Endothelial cell of umbilical vein (primary cell): ENCODE data around the gene DHDH. TPM values are rescaled to one million over a fixed set of nuclear protein-coding genes. Genes with fewer than 3 reads are reported as not detected.

Experiments
- BruUV-seq: library from RNA; stranded (reverse); fragments of 400-500 nt; replicated peaks from 2 replicates; lab custom pipeline; 2021; lab: Mats Ljungman, UMichigan
- CTCF ChIA-PET: fragments of 300-600, 350-600 bp; sonication (Branson Sonifier 250); formaldehyde crosslinking; loops from one replicate; lab custom pipeline; 2021; ENCODE audit warnings: antibody characterized with exemption, inconsistent platforms; lab: Charles Lee
- POLR2A ChIA-PET: fragments of 300-600, 350-600 bp; sonication (Branson Sonifier 250); formaldehyde crosslinking; loops from one replicate; lab custom pipeline; 2021; ENCODE audit warnings: antibody characterized with exemption, inconsistent platforms; lab: Charles Lee
- DNase-seq: peaks from one replicate; pipeline ENCODE4 v3.0.0-alpha.2; 2011; ENCODE audit warnings: low read depth, low spot score
- FAIRE-seq: peaks from 2 replicates; lab custom pipeline; 2011; peaks lifted over from hg19 to GRCh38; lab: Jason Lieb, UNC
- H2AFZ ChIP-seq: 2 replicates; pipeline ENCODE4 v1.6.0; 2012; ENCODE audit warnings: low read depth, low read length, control low read depth, inconsistent platforms
- H3K27ac ChIP-seq: 2 replicates; pipeline ENCODE4 v1.5.1; 2011; ENCODE audit warnings: low read depth, mild to moderate bottlenecking, control low read depth, low read length, moderate library complexity; ENCODE audit not compliant: insufficient read depth
- H3K27me3 ChIP-seq, 2 experiments: 2 replicates each; pipeline versions ENCODE4 v1.6.0 to v1.6.1; 2011; ENCODE audit warnings: low read length in 2 of 2, mixed read lengths in 1 of 2; ENCODE audit not compliant: control insufficient read depth in 2 of 2, insufficient read depth in 2 of 2
- H3K36me3 ChIP-seq, 2 experiments: 2 replicates in 1 of 2; 3 replicates in 1 of 2; pipeline ENCODE4 v1.5.1; 2011; ENCODE audit warnings: low read length in 2 of 2, mild to moderate bottlenecking in 1 of 2, moderate library complexity in 1 of 2; ENCODE audit not compliant: control insufficient read depth in 2 of 2, insufficient read depth in 2 of 2; ENCODE audit errors: extremely low read depth in 1 of 2
- H3K4me1 ChIP-seq: 3 replicates; pipeline ENCODE4 v1.5.1; 2011; ENCODE audit warnings: mild to moderate bottlenecking, low read length; ENCODE audit not compliant: control insufficient read depth, insufficient read depth; ENCODE audit errors: extremely low read depth
- H3K4me2 ChIP-seq: 2 replicates; pipeline ENCODE4 v1.6.1; 2011; ENCODE audit warnings: low read length, control low read depth, mixed read lengths; ENCODE audit not compliant: insufficient read depth
- H3K4me3 ChIP-seq, 3 experiments: fragments of 200-600 bp in 1 of 3; sonication (generic), shearing (Covaris generic) in 1 of 3; replicated peaks in 1 of 3; 2 replicates each; pipeline ENCODE4 v1.5.1; 2011 to 2016; ENCODE audit warnings: control low read depth in 3 of 3, low read length in 3 of 3, mild to moderate bottlenecking in 2 of 3, inconsistent platforms in 1 of 3, low read depth in 1 of 3, moderate library complexity in 1 of 3; ENCODE audit not compliant: insufficient read depth in 1 of 3
- H3K79me2 ChIP-seq: 2 replicates; pipeline ENCODE4 v1.6.0; 2012; ENCODE audit warnings: low read length, inconsistent platforms; ENCODE audit not compliant: control insufficient read depth, insufficient read depth
- H3K9ac ChIP-seq: replicated peaks from 2 replicates; pipeline ENCODE3; 2011; ENCODE audit warnings: low read length, control low read depth; ENCODE audit not compliant: insufficient read depth; ENCODE audit errors: extremely low read depth
- H3K9me1 ChIP-seq: replicated peaks from 3 replicates; pipeline ENCODE4 v1.6.0; 2011; ENCODE audit warnings: mild to moderate bottlenecking, low read length; ENCODE audit not compliant: control insufficient read depth, insufficient read depth; ENCODE audit errors: extremely low read depth
- H3K9me3 ChIP-seq: replicated peaks from 2 replicates; pipeline ENCODE4 v1.5.1; 2012; ENCODE audit warnings: low read length, inconsistent platforms; ENCODE audit not compliant: control insufficient read depth, insufficient read depth
- H4K20me1 ChIP-seq: replicated peaks from 2 replicates; pipeline ENCODE3; 2011; ENCODE audit warnings: mild to moderate bottlenecking, low read length; ENCODE audit not compliant: control insufficient read depth, insufficient read depth; ENCODE audit errors: extremely low read depth
- CTCF ChIP-seq, 2 donors: IDR thresholded peaks; 1 replicate in 1 of 2; 2 replicates in 1 of 2; pipeline ENCODE4 v1.5.1; 2011; ENCODE audit warnings: low read length in 2 of 2, mild to moderate bottlenecking in 2 of 2, moderate library complexity in 2 of 2, control low read depth in 1 of 2, inconsistent platforms in 1 of 2, low read depth in 1 of 2; ENCODE audit not compliant: insufficient read depth in 1 of 2; ENCODE audit errors: extremely low read depth in 1 of 2
- EZH2 ChIP-seq: IDR thresholded peaks from 2 replicates; pipeline ENCODE4 v1.6.1; 2012; ENCODE audit warnings: borderline replicate concordance, low read depth, mild to moderate bottlenecking, moderate library complexity, low read length, inconsistent platforms; ENCODE audit not compliant: severe bottlenecking
- FOS ChIP-seq: IDR thresholded peaks from 2 replicates; pipeline ENCODE4 v1.6.1; 2011; ENCODE audit warnings: mild to moderate bottlenecking, low read length, moderate library complexity, borderline replicate concordance; ENCODE audit not compliant: insufficient read depth
- GATA2 ChIP-seq: IDR thresholded peaks from 2 replicates; pipeline ENCODE4 v1.7.0; 2011; ENCODE audit warnings: low read depth, mild to moderate bottlenecking, moderate library complexity, mixed read lengths, low read length; ENCODE audit not compliant: insufficient read length, insufficient read depth
- JUN ChIP-seq: IDR thresholded peaks from 2 replicates; pipeline ENCODE4 v1.6.1; 2011; ENCODE audit warnings: borderline replicate concordance, low read depth; ENCODE audit not compliant: insufficient read length, insufficient read depth
- MAX ChIP-seq: IDR thresholded peaks from 2 replicates; pipeline ENCODE4 v1.6.1; 2011; ENCODE audit not compliant: insufficient read depth, insufficient read length
- MYC ChIP-seq: IDR thresholded peaks from one replicate; pipeline ENCODE4 v1.6.1; 2011; ENCODE audit warnings: mild to moderate bottlenecking, low read depth, low read length
- POLR2A ChIP-seq: IDR thresholded peaks from 2 replicates; pipeline ENCODE4 v1.6.1; 2012; ENCODE audit warnings: low read depth, mild to moderate bottlenecking, control low read depth, low read length
- POLR2AphosphoS5 ChIP-seq: IDR thresholded peaks from 2 replicates; pipeline ENCODE4 v1.6.1; 2012; ENCODE audit warnings: low read depth, mild to moderate bottlenecking, control low read depth, low read length, moderate library complexity; ENCODE audit not compliant: insufficient read depth
- dilution Hi-C: fragments of 300-500 bp; cut with MboI; formaldehyde crosslinking; loops from one replicate; pipeline ENCODE4 v1.15.0; 2019; ENCODE audit warnings: low sequenced_read_pairs; ENCODE audit not compliant: extremely low pct_ligation_motif_present
- intact Hi-C: fragments of 100-400 bp; cut with micrococcal nuclease; formaldehyde crosslinking; loops from one replicate; pipeline ENCODE4 v1.10.0; 2022
- polyA plus RNA-seq, 4 experiments: library from polyadenylated mRNA; depleted of rRNA in 3 of 4; stranded (reverse) in 3 of 4; unstranded in 1 of 4; fragments of >200 nt; gene quantifications; 2 replicates each; pipeline versions ENCODE4 v1.2.1 to v1.2.3, GENCODE V29; 2011 to 2012; ENCODE audit warnings: missing spikeins in 1 of 4
- total RNA-seq: library from RNA; stranded (reverse); gene quantifications from 2 replicates; pipeline ENCODE4 v1.2.3, GENCODE V29; 2021

Gene DHDH
- total and polyA plus RNA-seq, 2 donors (not counting 3 experiments of a cell fraction or from before 2014, with no cell fraction given), result not detected

DNA sequence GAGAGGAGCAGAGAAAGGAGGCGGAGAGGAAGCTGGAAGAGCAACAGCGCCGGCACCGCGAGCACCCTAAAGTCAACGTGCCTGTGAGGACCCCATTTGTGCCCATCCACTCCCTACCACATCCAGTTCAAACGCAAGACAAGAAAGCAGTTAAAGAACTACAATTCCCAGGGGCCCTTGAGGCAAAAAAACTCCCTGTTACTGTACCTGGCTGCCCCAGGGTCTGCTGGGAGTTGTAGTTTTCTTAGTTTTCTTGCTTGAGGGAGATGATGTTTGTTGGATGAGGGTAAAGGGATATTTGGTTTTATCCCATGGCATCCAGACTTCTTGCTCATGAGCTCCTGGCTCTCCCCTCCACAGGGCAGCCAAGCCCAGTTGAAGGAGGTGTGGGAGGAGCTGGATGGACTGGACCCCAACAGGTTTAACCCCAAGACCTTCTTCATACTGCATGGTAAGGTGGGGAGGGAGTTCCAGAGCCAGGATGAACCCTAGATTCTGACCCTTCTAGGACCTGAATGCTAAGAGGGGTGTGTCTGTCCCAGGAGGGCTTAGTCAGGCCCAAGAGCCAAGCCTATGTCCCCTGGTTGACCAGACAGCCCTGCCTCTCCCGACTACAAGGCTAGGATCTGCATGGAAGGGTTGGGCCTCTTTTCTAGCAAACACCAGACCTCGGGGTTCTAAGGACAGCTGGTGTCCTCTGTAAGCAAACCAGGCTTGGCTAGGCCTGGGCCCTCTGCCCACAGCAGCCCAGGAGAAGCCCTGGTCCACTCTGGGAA lies 20.2 kb upstream of the DHDH start:
- Histone ChIP-seq H3K27me3 (no peaks in the 10 kb centered on the region), H3K79me2 (no peaks in the 10 kb centered on the region), H3K9me1 (no peaks in the 10 kb centered on the region), H3K9ac (no peak overlapping the region), H3K36me3 (peaks cover 6 to 29% of the 10 kb centered on the region in 2 experiments), H3K4me3 (no peak overlapping the region), H3K4me1 (peaks cover 3% of the 10 kb centered on the region), H3K9me3 (no peaks in the 10 kb centered on the region), H4K20me1 (no peaks in the 10 kb centered on the region), H3K4me2 (no peak overlapping the region), H2AFZ (no peak overlapping the region), H3K27ac (no peak overlapping the region)
- FAIRE-seq, result peak; percentile 55
- BruUV-seq, result no TSS peak
- dilution Hi-C loops (no loop called here), intact Hi-C loops (no loop called here)
- TF ChIP-seq EZH2, result no peak
- TF ChIP-seq POLR2A, result no peak
- TF ChIP-seq JUN, result no peak
- no peak for TF ChIP-seq POLR2AphosphoS5
- no peak for TF ChIP-seq MYC
- TF ChIP-seq GATA2, result no peak
- TF ChIP-seq FOS, result no peak
- no peak for TF ChIP-seq MAX
- no peak for TF ChIP-seq CTCF (IDR thresholded peaks at IDR 0.05; ENCODE audit: extremely low read depth in 1 of 2, insufficient read depth in 1 of 2, low read depth in 1 of 2, low read length in 2 of 2)
- POLR2A ChIA-PET, result no interaction called here
- DNase-seq, result no peak
- CTCF ChIA-PET, result no interaction called here
